ENCODE measurements around the gene ZNF639.
A peak's percentile ranks its signal among the peaks of the same experiment; 100 is the strongest.
"Not testable (repeated sequence)": the region's sequence is repeated elsewhere in the genome, so short reads cannot be mapped to it uniquely, and the experiment has no call there.

Gene ZNF639

GRCh38 chr3:179322286-179323196 lies at the start of gene ZNF639:
Gene ZNF639, plus strand, starts transcription at chr3:179323031. Its CDS starts 5,263 bp downstream, at chr3:179328294.
- peak; percentile 94 for DNase-seq (ENCODE audit: low read depth, low spot score)

GRCh38 chr3:179274434-179274833 lies 48.4 kb upstream of the ZNF639 start:
- DNase-seq (ENCODE audit: low read depth, low spot score), result not testable (repeated sequence)

- no peak for DNase-seq (ENCODE audit: low read depth, low spot score)
Observed at GRCh38 chr3:179276001-179276400, 46.8 kb upstream of the ZNF639 start.

GRCh38 chr3:179276743-179277142 lies 46.1 kb upstream of the ZNF639 start:
- no peak for DNase-seq (ENCODE audit: low read depth, low spot score)

GRCh38 chr3:179278151-179278550 lies 44.7 kb upstream of the ZNF639 start:
- DNase-seq (ENCODE audit: low read depth, low spot score), result no peak

GRCh38 chr3:179278932-179279693 lies 43.7 kb upstream of the ZNF639 start:
- no peak for DNase-seq (ENCODE audit: low read depth, low spot score)

GRCh38 chr3:179279837-179280236 lies 43.0 kb upstream of the ZNF639 start:
- DNase-seq (ENCODE audit: low read depth, low spot score), result no peak

- DNase-seq (ENCODE audit: low read depth, low spot score), result no peak
Observed at GRCh38 chr3:179281825-179282224, 41.0 kb upstream of the ZNF639 start.

- DNase-seq (ENCODE audit: low read depth, low spot score), result peak; percentile 13
Observed at GRCh38 chr3:179286331-179286730, 36.5 kb upstream of the ZNF639 start.

- DNase-seq (ENCODE audit: low read depth, low spot score), result no peak
Observed at GRCh38 chr3:179288845-179289244, 34.0 kb upstream of the ZNF639 start.

- DNase-seq (ENCODE audit: low read depth, low spot score), result no peak
Observed at GRCh38 chr3:179289295-179289694, 33.5 kb upstream of the ZNF639 start.

- no peak for DNase-seq (ENCODE audit: low read depth, low spot score)
Observed at GRCh38 chr3:179292450-179292849, 30.4 kb upstream of the ZNF639 start.

GRCh38 chr3:179297971-179298725 lies 24.7 kb upstream of the ZNF639 start:
- DNase-seq (ENCODE audit: low read depth, low spot score), result no peak

- DNase-seq (ENCODE audit: low read depth, low spot score), result no peak
Observed at GRCh38 chr3:179299316-179299715, 23.5 kb upstream of the ZNF639 start.

GRCh38 chr3:179299999-179300613 lies 22.7 kb upstream of the ZNF639 start:
- no peak for DNase-seq (ENCODE audit: low read depth, low spot score)

- DNase-seq (ENCODE audit: low read depth, low spot score), result no peak
Observed at GRCh38 chr3:179301645-179302044, 21.2 kb upstream of the ZNF639 start.

- DNase-seq (ENCODE audit: low read depth, low spot score), result no peak
Observed at GRCh38 chr3:179302111-179302510, 20.7 kb upstream of the ZNF639 start.

GRCh38 chr3:179304605-179305004 lies 18.2 kb upstream of the ZNF639 start:
- DNase-seq (ENCODE audit: low read depth, low spot score), result no peak

- DNase-seq (ENCODE audit: low read depth, low spot score), result not testable (repeated sequence)
Observed at GRCh38 chr3:179307362-179307761, 15.5 kb upstream of the ZNF639 start.

GRCh38 chr3:179308001-179308400 lies 14.8 kb upstream of the ZNF639 start:
- DNase-seq (ENCODE audit: low read depth, low spot score), result no peak
